ENCODE data around the gene HPSE2.
"Not testable (repeated sequence)": the region's sequence is repeated elsewhere in the genome, so short reads cannot be mapped to it uniquely, and the experiment has no call there.

The HPSE2 gene

GRCh38 chr10:99004738-99005137 is 230.9 kb downstream of the HPSE2 start:
- no peak for DNase-seq

- no peak for DNase-seq
These were observed 233.3 kb downstream of the HPSE2 start for GRCh38 chr10:99002392-99002791.

GRCh38 chr10:98997596-98997995 is 238.1 kb downstream of the HPSE2 start:
- DNase-seq, result no peak

- DNase-seq, result no peak
These were observed 241.6 kb downstream of the HPSE2 start for GRCh38 chr10:98994030-98994429.

GRCh38 chr10:98983751-98984150 is 251.9 kb downstream of the HPSE2 start:
- not testable (repeated sequence) for DNase-seq

GRCh38 chr10:98980353-98980752 is 255.3 kb downstream of the HPSE2 start:
- no peak for DNase-seq

GRCh38 chr10:98971464-98971863 is 264.2 kb downstream of the HPSE2 start:
- no peak for DNase-seq

- DNase-seq, result no peak
These were observed 268.1 kb downstream of the HPSE2 start for GRCh38 chr10:98967601-98968000.

GRCh38 chr10:98963608-98964007 is 272.0 kb downstream of the HPSE2 start:
- DNase-seq, result no peak

- no peak for DNase-seq
These were observed 276.3 kb downstream of the HPSE2 start for GRCh38 chr10:98959379-98959778.

- DNase-seq, result no peak
These were observed 277.9 kb downstream of the HPSE2 start for GRCh38 chr10:98957801-98958200.

GRCh38 chr10:98956576-98957260 is 278.9 kb downstream of the HPSE2 start:
- DNase-seq, result no peak

GRCh38 chr10:98953251-98953650 is 282.4 kb downstream of the HPSE2 start:
- DNase-seq, result no peak

GRCh38 chr10:98951269-98952000 is 284.2 kb downstream of the HPSE2 start:
- DNase-seq, result no peak

- no peak for DNase-seq
These were observed 285.5 kb downstream of the HPSE2 start for GRCh38 chr10:98950106-98950505.

- DNase-seq, result no peak
These were observed 286.3 kb downstream of the HPSE2 start for GRCh38 chr10:98949306-98949705.

- DNase-seq, result no peak
These were observed 292.0 kb downstream of the HPSE2 start for GRCh38 chr10:98943681-98944080.

GRCh38 chr10:98929709-98930108 is 305.9 kb downstream of the HPSE2 start:
- no peak for DNase-seq

- DNase-seq, result no peak
These were observed 310.0 kb downstream of the HPSE2 start for GRCh38 chr10:98925651-98926050.

GRCh38 chr10:98924526-98924925 is 311.1 kb downstream of the HPSE2 start:
- no peak for DNase-seq

GRCh38 chr10:98921316-98921715 is 314.3 kb downstream of the HPSE2 start:
- no peak for DNase-seq

- no peak for DNase-seq
These were observed 314.8 kb downstream of the HPSE2 start for GRCh38 chr10:98920807-98921206.

- no peak for DNase-seq
These were observed 315.3 kb downstream of the HPSE2 start for GRCh38 chr10:98920360-98920759.

- DNase-seq, result no peak
These were observed 315.8 kb downstream of the HPSE2 start for GRCh38 chr10:98919899-98920298.

GRCh38 chr10:98917828-98918227 is 317.8 kb downstream of the HPSE2 start:
- DNase-seq, result no peak
